Measurements from ENCODE around the gene IRX4.

IRX4 gene

GRCh38 chr5:1838013-1838412, 44.7 kb downstream of the IRX4 start:
- H3K4me3 ChIP-seq (ENCODE audit: low read length) = no peak overlapping the region
- TF ChIP-seq, protein P1, sequence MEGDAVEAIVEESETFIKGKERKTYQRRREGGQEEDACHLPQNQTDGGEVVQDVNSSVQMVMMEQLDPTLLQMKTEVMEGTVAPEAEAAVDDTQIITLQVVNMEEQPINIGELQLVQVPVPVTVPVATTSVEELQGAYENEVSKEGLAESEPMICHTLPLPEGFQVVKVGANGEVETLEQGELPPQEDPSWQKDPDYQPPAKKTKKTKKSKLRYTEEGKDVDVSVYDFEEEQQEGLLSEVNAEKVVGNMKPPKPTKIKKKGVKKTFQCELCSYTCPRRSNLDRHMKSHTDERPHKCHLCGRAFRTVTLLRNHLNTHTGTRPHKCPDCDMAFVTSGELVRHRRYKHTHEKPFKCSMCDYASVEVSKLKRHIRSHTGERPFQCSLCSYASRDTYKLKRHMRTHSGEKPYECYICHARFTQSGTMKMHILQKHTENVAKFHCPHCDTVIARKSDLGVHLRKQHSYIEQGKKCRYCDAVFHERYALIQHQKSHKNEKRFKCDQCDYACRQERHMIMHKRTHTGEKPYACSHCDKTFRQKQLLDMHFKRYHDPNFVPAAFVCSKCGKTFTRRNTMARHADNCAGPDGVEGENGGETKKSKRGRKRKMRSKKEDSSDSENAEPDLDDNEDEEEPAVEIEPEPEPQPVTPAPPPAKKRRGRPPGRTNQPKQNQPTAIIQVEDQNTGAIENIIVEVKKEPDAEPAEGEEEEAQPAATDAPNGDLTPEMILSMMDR (conservative IDR thresholded peaks at IDR 0.05; ENCODE audit: low read length) = no peak
- DNase-seq (ENCODE audit: low read depth) = no peak

GRCh38 chr5:1836891-1837880, 45.5 kb downstream of the IRX4 start:
- no peak overlapping the region for H3K4me3 ChIP-seq (ENCODE audit: low read length)
- TF ChIP-seq, protein P1 (conservative IDR thresholded peaks at IDR 0.05; ENCODE audit: low read length) = no peak
- DNase-seq (ENCODE audit: low read depth) = no peak

DNA sequence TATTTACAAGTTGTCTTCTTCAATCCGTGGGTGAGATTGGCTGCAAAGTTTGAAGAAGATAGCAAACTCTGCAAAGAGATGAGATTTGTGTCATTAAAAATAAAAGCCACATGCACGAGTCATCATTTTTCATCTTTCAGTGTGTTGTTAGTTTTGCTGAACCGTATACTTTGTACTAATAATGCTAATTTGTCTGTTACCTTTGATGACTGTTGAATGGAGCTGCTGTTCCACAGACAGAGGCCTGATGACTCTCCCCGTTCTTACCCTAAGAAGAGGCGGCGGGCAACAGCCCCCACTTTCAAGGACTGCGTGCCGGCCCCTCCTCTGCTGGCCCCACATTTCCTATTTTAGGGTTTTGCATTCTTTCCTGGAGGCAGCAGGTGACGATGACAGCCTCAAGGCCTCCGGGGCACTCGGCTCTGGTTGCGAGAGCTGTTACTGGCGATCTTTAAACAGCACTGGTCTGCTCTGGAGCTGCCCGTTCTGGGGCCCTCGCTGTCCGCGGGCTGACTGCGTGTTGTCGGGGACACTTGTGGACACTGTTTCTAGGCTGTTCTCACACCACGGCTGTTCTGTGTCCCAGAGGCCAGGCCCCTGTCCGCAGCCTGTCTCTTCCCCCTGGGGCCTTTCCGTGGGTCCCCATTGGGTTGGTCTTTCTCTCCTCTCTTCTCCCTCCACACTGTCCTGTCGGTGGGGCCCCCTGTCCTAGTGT, 46.4 kb downstream of the IRX4 start:
- no peak overlapping the region for H3K4me3 ChIP-seq (ENCODE audit: low read length)
- DNase-seq (ENCODE audit: low read depth) = no peak
- TF ChIP-seq, protein P1 (conservative IDR thresholded peaks at IDR 0.05; ENCODE audit: low read length) = no peak

DNA sequence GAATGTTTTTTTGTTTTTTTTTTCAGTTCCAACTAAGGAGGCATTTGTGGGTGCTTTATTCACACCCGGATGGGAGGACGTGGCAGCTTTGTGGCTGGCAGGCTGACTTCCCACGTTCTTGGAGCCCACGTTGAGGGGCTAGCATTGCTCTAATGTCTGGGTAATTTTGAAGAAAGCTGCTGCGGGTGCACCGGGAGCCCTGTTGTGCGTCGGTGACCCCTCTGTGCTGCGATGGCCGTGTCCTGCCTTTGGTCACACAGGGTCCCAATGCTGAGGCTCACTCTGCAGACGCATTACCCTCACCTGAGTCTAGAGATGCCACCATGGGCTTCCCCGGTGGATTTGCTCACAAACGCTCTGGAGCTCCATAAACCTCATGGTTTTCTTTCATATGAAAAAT, 47.3 kb downstream of the IRX4 start:
- DNase-seq (ENCODE audit: low read depth) = no peak
- H3K4me3 ChIP-seq (ENCODE audit: low read length) = no peak overlapping the region
- TF ChIP-seq, protein P1 (conservative IDR thresholded peaks at IDR 0.05; ENCODE audit: low read length) = no peak

DNA sequence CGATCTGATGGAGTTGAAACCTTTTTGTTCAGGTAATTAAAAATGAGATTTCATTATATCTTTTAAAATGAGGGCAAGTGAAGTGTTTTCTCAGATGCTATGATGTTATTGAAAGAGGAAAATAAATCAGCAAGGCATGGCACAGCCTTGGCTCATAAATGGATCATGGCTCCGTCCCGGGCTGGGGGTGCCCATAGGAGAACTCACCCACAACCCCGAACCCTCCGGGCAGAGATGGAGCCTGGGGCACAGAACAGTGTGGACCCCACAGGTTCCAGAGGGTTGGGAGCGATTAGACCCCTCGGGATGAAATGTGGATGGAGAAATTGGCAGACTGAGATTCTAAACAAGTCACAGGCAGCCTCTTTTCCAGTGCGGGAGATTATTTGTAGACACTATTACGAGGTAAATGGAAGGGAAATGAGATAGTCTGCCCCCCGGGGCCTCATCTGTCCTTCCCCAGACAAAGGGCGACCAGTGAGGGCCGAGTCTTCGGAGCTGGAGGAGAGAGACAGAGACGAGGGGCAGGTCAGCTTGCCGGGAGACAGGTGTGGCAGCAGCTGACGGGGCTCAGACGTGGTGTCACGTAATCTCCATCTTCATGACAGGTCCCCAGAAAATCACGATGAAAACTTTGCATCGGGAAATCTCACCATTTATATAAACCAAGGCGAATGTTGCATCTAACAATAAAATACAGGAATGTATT, 47.9 kb downstream of the IRX4 start:
- DNase-seq (ENCODE audit: low read depth) = no peak
- TF ChIP-seq, protein P1 (conservative IDR thresholded peaks at IDR 0.05; ENCODE audit: low read length) = no peak
- no peak overlapping the region for H3K4me3 ChIP-seq (ENCODE audit: low read length)

- DNase-seq (ENCODE audit: low read depth) = no peak
- TF ChIP-seq, protein P1 (conservative IDR thresholded peaks at IDR 0.05; ENCODE audit: low read length) = no peak
- no peak overlapping the region for H3K4me3 ChIP-seq (ENCODE audit: low read length)
These were observed 48.6 kb downstream of the IRX4 start for GRCh38 chr5:1834022-1834551.

All from AG10803 (cell line).